ACC112 (cell line): Measurements from ENCODE around the gene ZNF322.

Experiments
- H2AFZ ChIP-seq: fragments of 200-600 bp; sonication (generic); one replicate; pipeline ENCODE4 v1.6.0; 2017; ENCODE audit warnings: antibody characterized with exemption, low read length; ENCODE audit not compliant: unreplicated experiment
- H3K27ac ChIP-seq: fragments of 200-600 bp; sonication (generic); 2 replicates; pipeline ENCODE4 v1.5.1; 2014; ENCODE audit warnings: low read depth, mild to moderate bottlenecking, antibody characterized with exemption, low read length, moderate library complexity
- H3K27me3 ChIP-seq: fragments of 200-600 bp; sonication (generic); 2 replicates; pipeline ENCODE4 v1.6.1; 2014; ENCODE audit warnings: mild to moderate bottlenecking, antibody characterized with exemption, low read length, moderate library complexity, mixed read lengths; ENCODE audit not compliant: insufficient read depth
- H3K36me3 ChIP-seq: fragments of 200-600 bp; sonication (generic); 2 replicates; pipeline ENCODE4 v1.6.1; 2016; ENCODE audit warnings: mild to moderate bottlenecking, antibody characterized with exemption, low read length, moderate library complexity, mixed read lengths; ENCODE audit not compliant: insufficient read depth
- H3K4me1 ChIP-seq: fragments of 200-600 bp; sonication (generic); one replicate; pipeline ENCODE4 v1.6.1; 2016; ENCODE audit warnings: low read length, mixed read lengths; ENCODE audit not compliant: insufficient read depth, unreplicated experiment, control insufficient read depth
- H3K4me3 ChIP-seq: fragments of 200-600 bp; sonication (generic); 2 replicates; pipeline ENCODE4 v1.5.1; 2014; ENCODE audit warnings: mild to moderate bottlenecking, low read depth, low read length
- H3K79me2 ChIP-seq: fragments of 200-600 bp; sonication (generic); one replicate; pipeline ENCODE4 v1.6.0; 2016; ENCODE audit warnings: low read length; ENCODE audit not compliant: control insufficient read depth, unreplicated experiment, insufficient read depth

The ZNF322 gene

GRCh38 chr6:26599134-26599533 lies 60.4 kb downstream of the ZNF322 start:
- H2AFZ ChIP-seq = no peak overlapping the region
- no peaks in the 10 kb centered on the region for H3K27me3 ChIP-seq
- H3K4me3 ChIP-seq = no peak overlapping the region
- H3K27ac ChIP-seq = no peak overlapping the region
- H3K36me3 ChIP-seq = 0 out of 2 replicates have a peak, but pooled peaks cover 11% of the 10 kb centered on the region
- H3K79me2 ChIP-seq = peaks cover 19% of the 10 kb centered on the region
- H3K4me1 ChIP-seq = peaks cover 6% of the 10 kb centered on the region

- Histone ChIP-seq H3K36me3 (0 out of 2 replicates have a peak, but pooled peaks cover 11% of the 10 kb centered on the region), H3K4me3 (peak overlapping the region; percentile 97), H3K27me3 (no peaks in the 10 kb centered on the region), H3K79me2 (peaks cover 19% of the 10 kb centered on the region), H2AFZ (no peak overlapping the region), H3K27ac (no peak overlapping the region), H3K4me1 (peaks cover 6% of the 10 kb centered on the region)
Measured at GRCh38 chr6:26598267-26598666, 61.3 kb downstream of the ZNF322 start.

- H3K27ac ChIP-seq = no peak overlapping the region
- H3K27me3 ChIP-seq = no peaks in the 10 kb centered on the region
- H3K4me3 ChIP-seq = peak overlapping the region; percentile 97
- H3K4me1 ChIP-seq = peaks cover 6% of the 10 kb centered on the region
- no peak overlapping the region for H2AFZ ChIP-seq
- H3K79me2 ChIP-seq = peaks cover 19% of the 10 kb centered on the region
- 0 out of 2 replicates have a peak, but pooled peaks cover 11% of the 10 kb centered on the region for H3K36me3 ChIP-seq
Measured at GRCh38 chr6:26597821-26598220, 61.7 kb downstream of the ZNF322 start.

- 0 out of 2 replicates have a peak, but pooled peaks cover 11% of the 10 kb centered on the region for H3K36me3 ChIP-seq
- H3K27me3 ChIP-seq = peaks cover 3% of the 10 kb centered on the region; the same call in 1 of the 2 replicates
- H3K79me2 ChIP-seq = peaks cover 19% of the 10 kb centered on the region
- peak overlapping the region; percentile 97 for H3K4me3 ChIP-seq
- H3K4me1 ChIP-seq = peaks cover 6% of the 10 kb centered on the region
- no peak overlapping the region; the same call in 1 of the 2 replicates for H3K27ac ChIP-seq
- H2AFZ ChIP-seq = peak overlapping the region; percentile 94
Measured at GRCh38 chr6:26597389-26597766, 62.2 kb downstream of the ZNF322 start.

- Histone ChIP-seq H3K4me3 (peak within 1 kb of the TSS; percentile 97), H2AFZ (peak within 1 kb of the TSS; percentile 94)
Measured at GRCh38 chr6:26596579-26597388, 62.8 kb downstream of the ZNF322 start, which contains the start of gene ABT1. ABT1 (plus strand) TSS chr6:26596953; CDS start chr6:26596983, 30 bp downstream.

GRCh38 chr6:26595669-26596269 lies 63.8 kb downstream of the ZNF322 start:
- H3K27ac ChIP-seq = peak overlapping the region; percentile 77
- H3K36me3 ChIP-seq = 0 out of 2 replicates have a peak, but pooled peaks cover 11% of the 10 kb centered on the region
- H3K27me3 ChIP-seq = peaks cover 18% of the 10 kb centered on the region
- H2AFZ ChIP-seq = peak overlapping the region; percentile 94
- H3K79me2 ChIP-seq = peaks cover 19% of the 10 kb centered on the region
- peaks cover 6% of the 10 kb centered on the region for H3K4me1 ChIP-seq
- H3K4me3 ChIP-seq = peak overlapping the region; percentile 97

More at GRCh38 chr6:26596579-26597388, 62.8 kb downstream of the ZNF322 start, which contains the start of gene ABT1:
- H3K4me1 ChIP-seq = peaks cover 6% of the 10 kb centered on the region
- H3K27me3 ChIP-seq = peaks cover 9% of the 10 kb centered on the region
- H3K27ac ChIP-seq = peak within 1 kb of the TSS; percentile 77
- peaks cover 19% of the 10 kb centered on the region for H3K79me2 ChIP-seq
- 0 out of 2 replicates have a peak, but pooled peaks cover 11% of the 10 kb centered on the region for H3K36me3 ChIP-seq

- H3K79me2 ChIP-seq = peaks cover 19% of the 10 kb centered on the region
- peaks cover 23% of the 10 kb centered on the region for H3K27me3 ChIP-seq
- peak overlapping the region; percentile 3; the same call in 1 of the 2 replicates for H3K27ac ChIP-seq
- H2AFZ ChIP-seq = peak overlapping the region; percentile 41
- 0 out of 2 replicates have a peak, but pooled peaks cover 11% of the 10 kb centered on the region for H3K36me3 ChIP-seq
- peaks cover 6% of the 10 kb centered on the region for H3K4me1 ChIP-seq
- H3K4me3 ChIP-seq = peak overlapping the region; percentile 97
Measured at GRCh38 chr6:26594730-26595632, 64.6 kb downstream of the ZNF322 start.

- Histone ChIP-seq H3K27me3 (peaks cover 23% of the 10 kb centered on the region), H3K79me2 (peaks cover 19% of the 10 kb centered on the region), H2AFZ (no peak overlapping the region), H3K27ac (no peak overlapping the region), H3K4me1 (peaks cover 6% of the 10 kb centered on the region), H3K36me3 (0 out of 2 replicates have a peak, but pooled peaks cover 4% of the 10 kb centered on the region), H3K4me3 (peak overlapping the region; percentile 22; the same call in 1 of the 2 replicates)
Measured at GRCh38 chr6:26594131-26594498, 65.4 kb downstream of the ZNF322 start.

GRCh38 chr6:26593278-26594130 lies 66.0 kb downstream of the ZNF322 start:
- Histone ChIP-seq H3K4me1 (peaks cover 6% of the 10 kb centered on the region), H3K27me3 (peaks cover 23% of the 10 kb centered on the region), H3K4me3 (no peak overlapping the region), H2AFZ (no peak overlapping the region), H3K36me3 (no peaks in the 10 kb centered on the region), H3K79me2 (peaks cover 16% of the 10 kb centered on the region), H3K27ac (no peak overlapping the region)
